Transverse colon (tissue), 4 donors: Measurements from ENCODE around the gene MGST2. TPM values are rescaled to one million over a fixed set of nuclear protein-coding genes. Genes with fewer than 3 reads are reported as not detected.
A peak's percentile ranks its signal among the peaks of the same experiment; 100 is the strongest.

Source experiments
- DNase-seq: peaks from one replicate; pipeline ENCODE4 v3.0.0-alpha.2; 2019
- H3K27ac ChIP-seq, 4 donors: fragments of 200-600 bp; sonication (generic); 2 replicates each; pipeline ENCODE4 v1.5.1; 2016 to 2018; ENCODE audit warnings: inconsistent platforms in 4 of 4
- H3K27me3 ChIP-seq: fragments of 200-600 bp; sonication (generic); 2 replicates; pipeline ENCODE4 v1.5.1; 2017; ENCODE audit warnings: inconsistent platforms
- H3K36me3 ChIP-seq, 4 donors: fragments of 200-600 bp; sonication (generic); 2 replicates each; pipeline ENCODE4 v1.5.1; 2017 to 2019; ENCODE audit warnings: inconsistent platforms in 4 of 4
- H3K4me1 ChIP-seq, 4 donors: fragments of 200-600 bp; sonication (generic); 2 replicates each; pipeline ENCODE4 v1.5.1; 2017 to 2020; ENCODE audit warnings: inconsistent platforms in 4 of 4
- H3K4me3 ChIP-seq, 4 donors: fragments of 200-600 bp; sonication (generic); 1 replicate in 1 of 4; 2 replicates in 3 of 4; pipeline versions ENCODE4 v1.5.1 to v1.6.1; 2017 to 2019; ENCODE audit warnings: inconsistent platforms in 4 of 4
- H3K9me3 ChIP-seq, 2 donors: fragments of 200-600 bp; sonication (generic); 2 replicates each; pipeline ENCODE4 v1.5.1; 2017 to 2019; ENCODE audit warnings: inconsistent platforms in 2 of 2
- CTCF ChIP-seq, 5 experiments: fragments of 200-600 bp in 3 of 5; fragments of 450-650 bp in 2 of 5; sonication (generic) in 3 of 5; IDR thresholded peaks; 1 replicate in 2 of 5; 2 replicates in 3 of 5; pipeline ENCODE4 v1.5.1; 2016 to 2017; ENCODE audit warnings: antibody characterized with exemption in 5 of 5, inconsistent platforms in 3 of 5, mild to moderate bottlenecking in 2 of 5, moderate library complexity in 1 of 5
- EP300 ChIP-seq: sonication (generic); formaldehyde crosslinking; IDR thresholded peaks from one replicate; pipeline ENCODE4 v1.6.1; 2017; ENCODE audit warnings: antibody characterized with exemption, low read depth
- POLR2A ChIP-seq: fragments of 450-650 bp; IDR thresholded peaks from one replicate; pipeline ENCODE4 v1.6.1; 2016; ENCODE audit warnings: antibody characterized with exemption, mild to moderate bottlenecking, moderate library complexity
- POLR2AphosphoS5 ChIP-seq, 3 donors: sonication (generic); formaldehyde crosslinking; IDR thresholded peaks; one replicate each; pipeline ENCODE4 v1.6.1; 2016; ENCODE audit warnings: antibody characterized with exemption in 3 of 3
- WGBS, 2 donors: methylation state at CpG; one replicate each; pipeline ENCODE4 v1.1.5; 2018; ENCODE audit warnings: low coverage in 1 of 2; 5-methylcytosine and 5-hydroxymethylcytosine counted together
- in situ Hi-C, 4 donors: fragments of 200-750 bp; cut with MboI; loops; one replicate each; pipeline versions ENCODE4 v1.15.0 to v1.15.1; 2017; ENCODE audit warnings: low sequenced_read_pairs in 3 of 4, low pct_ligation_motif_present in 1 of 4, low pct_unique_long_range_greater_than_20kb in 1 of 4
- intact Hi-C: fragments of 100-400 bp; cut with DNase I; formaldehyde crosslinking; loops from one replicate; pipeline ENCODE4 v1.15.1; 2023; ENCODE audit warnings: low total_unique reads
- total RNA-seq, 4 donors: library from RNA; depleted of rRNA; stranded (reverse); fragments of >200 nt; gene quantifications; one replicate each; pipeline ENCODE4 v1.1.0, GENCODE V29; 2016

MGST2 gene
- total RNA-seq, 4 donors from 2014 or later = 3.4 to 91.5 (median 39.4) TPM

GRCh38 chr4:139732991-139733570 is 67.5 kb downstream of the MGST2 start:
- Histone ChIP-seq H3K27ac (no peak overlapping the region), H3K36me3 (no peaks in the 10 kb centered on the region), H3K4me3 (no peak overlapping the region), H3K27me3 (no peaks in the 10 kb centered on the region), H3K4me1 (peaks cover 0 to 21% (median 14%) of the 10 kb centered on the region in 4 donors), H3K9me3 (no peaks in the 10 kb centered on the region)
- DNase-seq = no peak
- TF ChIP-seq CTCF (IDR thresholded peaks at IDR 0.05) (no peak), EP300 (no peak)
- 72 to 85% methylated on average over 4 of the region's 4 CpGs for WGBS, 2 donors
- intact Hi-C loops = loop anchor here (10.0 kb wide), 1 partner anchor 152 kb away; no protein-coding TSS in a partner anchor
- in situ Hi-C loops = loop anchor here in 2 of 4 donors (10.0 to 25.0 kb wide), 3 partner anchors 422 to 529 kb away; partner anchors contain the start of gene MAML3 (in 1 of the 2)

- H3K27me3 ChIP-seq = no peaks in the 10 kb centered on the region
- no peaks in the 10 kb centered on the region for H3K9me3 ChIP-seq
- WGBS, 2 donors = 12 to 17% methylated on average over 5 to 14 of the region's 14 CpGs
- in situ Hi-C loops (loop anchor here in 2 of 4 donors (10.0 to 25.0 kb wide), 3 partner anchors 420 to 528 kb away; partner anchors contain the start of gene MAML3 (in 1 of the 2)), intact Hi-C loops (loop anchor here (2.0 to 10.0 kb wide), 2 partner anchors 150 to 416 kb away; no protein-coding TSS in a partner anchor)
- peak overlapping the region; percentile 21 to 54 (median 30) for H3K4me3 ChIP-seq
- DNase-seq = no peak
- peaks cover 0 to 18% (median 11%) of the 10 kb centered on the region in 4 donors for H3K4me1 ChIP-seq
- TF ChIP-seq POLR2AphosphoS5 (IDR thresholded peaks at IDR 0.05) (peak in 1 of 3 donors; percentile 45), EP300 (no peak), CTCF (IDR thresholded peaks at IDR 0.05) (no peak), POLR2A (no peak)
- peak overlapping the region; percentile 70 to 89 (median 78) for H3K27ac ChIP-seq
- no peaks in the 10 kb centered on the region for H3K36me3 ChIP-seq
Measured at GRCh38 chr4:139734201-139734874, 68.7 kb downstream of the MGST2 start.

GRCh38 chr4:139734875-139735380 is 69.3 kb downstream of the MGST2 start:
- Histone ChIP-seq H3K27me3 (no peaks in the 10 kb centered on the region), H3K36me3 (no peaks in the 10 kb centered on the region), H3K9me3 (no peaks in the 10 kb centered on the region), H3K27ac (peak overlapping the region; percentile 70 to 89 (median 78)), H3K4me3 (peak overlapping the region; percentile 21 to 54 (median 30)), H3K4me1 (peaks cover 0 to 19% (median 11%) of the 10 kb centered on the region in 4 donors)
- DNase-seq = peak; percentile 74
- TF ChIP-seq EP300 (no peak), POLR2A (no peak), POLR2AphosphoS5 (IDR thresholded peaks at IDR 0.05) (peak; percentile 55 to 83 (median 70)), CTCF (IDR thresholded peaks at IDR 0.05) (peak in 4 of 5 experiments; percentile 65 to 73 (median 72))
- in situ Hi-C loops (loop anchor here in 2 of 4 donors (10.0 to 25.0 kb wide), 3 partner anchors 420 to 527 kb away; partner anchors contain the start of gene MAML3 (in 1 of the 2)), intact Hi-C loops (loop anchor here (2.0 to 10.0 kb wide), 3 partner anchors 150 to 517 kb away; no protein-coding TSS in a partner anchor)
- 0 to 2% methylated on average over 5 to 34 of the region's 42 CpGs for WGBS, 2 donors
